ENCODE results near the gene PXMP4.

PXMP4 gene

DNA sequence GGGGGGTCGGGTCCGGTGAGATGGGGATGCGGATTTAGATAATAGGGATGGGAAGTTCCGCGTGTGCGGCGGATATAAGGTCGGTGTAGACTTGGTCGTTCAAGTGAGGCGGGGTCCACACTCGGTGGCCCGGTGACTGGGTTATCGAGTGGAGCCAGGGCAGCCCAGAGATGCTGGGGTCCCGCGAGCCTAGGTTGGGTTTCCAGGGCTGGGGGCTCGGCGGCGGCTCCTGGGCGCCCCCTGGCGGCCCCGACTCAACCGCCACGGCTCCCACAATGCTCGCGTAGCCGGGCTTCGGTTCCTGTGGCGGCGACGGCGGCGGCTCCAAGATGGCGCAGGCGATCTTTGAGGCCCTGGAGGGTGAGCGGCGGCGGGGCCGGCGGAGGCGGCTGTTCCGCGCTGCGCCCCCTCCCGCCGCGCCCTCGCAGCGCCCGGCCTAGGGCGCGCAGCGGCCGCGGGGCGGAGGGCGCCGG lies 11.6 kb upstream of the PXMP4 start, which contains the start of gene ZNF341:
TSS of gene ZNF341 (plus strand) at position 304 of the 473 bp plus-strand sequence. CDS start at position 330, 26 bp downstream.
- Histone ChIP-seq H3K27ac (ENCODE audit: low read depth, low read length) (peak within 1 kb of the TSS; percentile 91), H3K9ac (ENCODE audit: low read depth, low read length) (peak within 1 kb of the TSS; percentile 77), H3K9me3 (ENCODE audit: insufficient read depth, low read depth, low read length) (peaks cover 4% of the 10 kb centered on the region), H3K36me3 (ENCODE audit: insufficient read depth, low read length) (no peaks in the 10 kb centered on the region), H3K4me1 (ENCODE audit: insufficient read depth, low read length) (peaks cover 12% of the 10 kb centered on the region; the same call in 1 of the 2 replicates), H3K4me3 (ENCODE audit: low read length) (peak within 1 kb of the TSS; percentile 63), H3K27me3 (ENCODE audit: insufficient read depth, low read length) (no peaks in the 10 kb centered on the region)
- WGBS: 6% methylated on average over 57 of the region's 57 CpGs

DNA sequence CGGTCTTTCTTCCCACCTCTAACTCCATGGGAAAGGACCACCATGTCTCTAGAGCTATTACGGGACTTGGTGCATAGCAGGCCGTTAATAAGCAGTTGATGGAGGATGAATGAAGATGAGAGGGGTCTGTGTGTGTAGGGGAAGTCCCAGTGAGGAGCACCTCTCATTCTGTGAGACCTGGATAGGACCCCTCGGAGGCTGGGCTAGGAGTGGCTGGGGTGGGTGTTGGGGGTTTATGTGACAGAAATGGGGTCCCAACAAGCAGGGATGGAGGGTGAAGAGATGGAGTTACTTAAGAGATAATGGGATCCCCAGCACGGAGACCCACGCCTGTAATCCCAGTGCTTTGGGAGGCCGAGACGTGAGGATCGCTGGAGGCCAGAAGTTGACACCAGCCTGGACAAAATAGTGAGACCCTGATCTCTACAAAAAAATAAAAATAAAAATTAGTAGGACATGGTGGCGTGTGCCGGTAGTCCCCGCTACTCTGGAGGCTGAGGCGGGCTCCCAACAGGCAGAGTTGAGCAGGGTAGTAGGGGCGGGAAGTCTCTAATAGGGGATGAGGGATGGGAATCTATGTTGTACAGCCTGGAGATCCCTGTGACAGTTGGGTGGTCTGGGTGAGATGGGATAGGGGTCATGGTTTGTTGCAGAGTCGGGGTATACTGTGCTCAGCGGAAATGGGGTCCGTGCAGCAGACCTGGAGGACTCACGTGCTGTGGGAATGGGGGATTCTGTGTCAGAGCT lies 11.0 kb upstream of the PXMP4 start:
- H3K27ac ChIP-seq (ENCODE audit: low read depth, low read length): no peak overlapping the region
- peak overlapping the region; percentile 63 for H3K4me3 ChIP-seq (ENCODE audit: low read length)
- 83% methylated on average over 18 of the region's 18 CpGs for WGBS
- no peaks in the 10 kb centered on the region for H3K9me3 ChIP-seq (ENCODE audit: insufficient read depth, low read depth, low read length)
- H3K27me3 ChIP-seq (ENCODE audit: insufficient read depth, low read length): no peaks in the 10 kb centered on the region
- peak overlapping the region; percentile 47 for H3K9ac ChIP-seq (ENCODE audit: low read depth, low read length)
- H3K36me3 ChIP-seq (ENCODE audit: insufficient read depth, low read length): no peaks in the 10 kb centered on the region
- peaks cover 12% of the 10 kb centered on the region; the same call in 1 of the 2 replicates for H3K4me1 ChIP-seq (ENCODE audit: insufficient read depth, low read length)

- Histone ChIP-seq H3K4me3 (ENCODE audit: low read length) (no peak overlapping the region), H3K27me3 (ENCODE audit: insufficient read depth, low read length) (no peaks in the 10 kb centered on the region), H3K9me3 (ENCODE audit: insufficient read depth, low read depth, low read length) (no peaks in the 10 kb centered on the region), H3K9ac (ENCODE audit: low read depth, low read length) (no peak overlapping the region), H3K27ac (ENCODE audit: low read depth, low read length) (no peak overlapping the region), H3K36me3 (ENCODE audit: insufficient read depth, low read length) (no peaks in the 10 kb centered on the region), H3K4me1 (ENCODE audit: insufficient read depth, low read length) (peaks cover 8% of the 10 kb centered on the region; the same call in 1 of the 2 replicates)
- 90% methylated on average over 3 of the region's 4 CpGs for WGBS
Measured at GRCh38 chr20:33729101-33729500, 9.0 kb upstream of the PXMP4 start.

DNA sequence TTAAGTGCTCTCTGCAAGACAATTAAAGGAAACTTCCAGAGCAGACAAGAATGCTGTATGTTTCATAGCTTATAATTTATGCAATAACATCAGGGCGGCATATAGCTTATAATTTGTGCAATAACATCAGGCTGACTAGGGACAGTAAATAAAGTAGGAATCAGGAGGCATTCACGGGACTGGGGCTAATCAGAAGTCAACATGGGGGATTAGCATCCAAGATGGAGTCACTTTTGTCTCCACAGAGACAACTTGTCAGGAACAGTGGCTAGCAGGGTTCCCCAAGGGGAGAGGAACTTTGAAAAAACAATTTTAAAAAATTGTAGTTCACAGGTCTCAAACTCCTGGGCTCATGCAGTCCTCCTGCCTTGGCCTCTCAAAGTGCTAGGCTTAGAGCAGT lies 8.4 kb upstream of the PXMP4 start:
- Histone ChIP-seq H3K27me3 (ENCODE audit: insufficient read depth, low read length) (no peaks in the 10 kb centered on the region), H3K9ac (ENCODE audit: low read depth, low read length) (no peak overlapping the region), H3K36me3 (ENCODE audit: insufficient read depth, low read length) (no peaks in the 10 kb centered on the region), H3K27ac (ENCODE audit: low read depth, low read length) (no peak overlapping the region), H3K4me3 (ENCODE audit: low read length) (no peak overlapping the region), H3K9me3 (ENCODE audit: insufficient read depth, low read depth, low read length) (no peaks in the 10 kb centered on the region), H3K4me1 (ENCODE audit: insufficient read depth, low read length) (peaks cover 2% of the 10 kb centered on the region; the same call in 1 of the 2 replicates)
- WGBS: 88% methylated on average over 2 of the region's 2 CpGs

GRCh38 chr20:33727806-33728205 lies 7.7 kb upstream of the PXMP4 start:
- Histone ChIP-seq H3K4me1 (ENCODE audit: insufficient read depth, low read length) (0 out of 2 replicates have a peak, but pooled peaks cover 2% of the 10 kb centered on the region), H3K4me3 (ENCODE audit: low read length) (no peak overlapping the region), H3K36me3 (ENCODE audit: insufficient read depth, low read length) (no peaks in the 10 kb centered on the region), H3K27ac (ENCODE audit: low read depth, low read length) (no peak overlapping the region), H3K27me3 (ENCODE audit: insufficient read depth, low read length) (no peaks in the 10 kb centered on the region), H3K9ac (ENCODE audit: low read depth, low read length) (no peak overlapping the region), H3K9me3 (ENCODE audit: insufficient read depth, low read depth, low read length) (no peaks in the 10 kb centered on the region)
- 93% methylated on average over 3 of the region's 3 CpGs for WGBS

DNA sequence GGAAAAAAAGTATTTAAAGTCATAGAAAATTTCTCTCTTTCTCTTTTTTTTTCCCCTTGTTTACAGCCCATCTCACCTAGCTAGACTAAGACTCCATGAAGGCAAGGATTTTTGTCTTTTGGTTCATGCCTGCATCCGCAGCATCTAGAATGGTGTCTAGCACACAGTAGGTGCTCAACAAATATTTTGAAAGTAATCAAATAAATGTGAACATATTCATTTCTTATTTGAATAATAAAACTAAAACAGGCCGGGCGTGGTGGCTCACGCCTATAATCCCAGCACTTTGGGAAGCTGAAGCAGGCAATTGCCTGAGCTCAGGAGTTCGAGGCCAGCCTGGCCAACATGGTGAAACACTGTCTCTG lies 7.0 kb upstream of the PXMP4 start:
- H3K36me3 ChIP-seq (ENCODE audit: insufficient read depth, low read length): no peaks in the 10 kb centered on the region
- 0 out of 2 replicates have a peak, but pooled peaks cover 2% of the 10 kb centered on the region for H3K4me1 ChIP-seq (ENCODE audit: insufficient read depth, low read length)
- 92% methylated on average over 4 of the region's 5 CpGs for WGBS
- H3K9me3 ChIP-seq (ENCODE audit: insufficient read depth, low read depth, low read length): no peaks in the 10 kb centered on the region
- H3K9ac ChIP-seq (ENCODE audit: low read depth, low read length): no peak overlapping the region
- H3K27ac ChIP-seq (ENCODE audit: low read depth, low read length): no peak overlapping the region
- H3K4me3 ChIP-seq (ENCODE audit: low read length): no peak overlapping the region
- H3K27me3 ChIP-seq (ENCODE audit: insufficient read depth, low read length): no peaks in the 10 kb centered on the region

GRCh38 chr20:33725607-33726264 lies 5.6 kb upstream of the PXMP4 start:
- no peak overlapping the region for H3K4me3 ChIP-seq (ENCODE audit: low read length)
- no peaks in the 10 kb centered on the region for H3K36me3 ChIP-seq (ENCODE audit: insufficient read depth, low read length)
- no peak overlapping the region for H3K9ac ChIP-seq (ENCODE audit: low read depth, low read length)
- H3K27ac ChIP-seq (ENCODE audit: low read depth, low read length): no peak overlapping the region
- no peaks in the 10 kb centered on the region for H3K9me3 ChIP-seq (ENCODE audit: insufficient read depth, low read depth, low read length)
- WGBS: 87% methylated on average over 7 of the region's 7 CpGs
- no peaks in the 10 kb centered on the region for H3K27me3 ChIP-seq (ENCODE audit: insufficient read depth, low read length)
- no peaks in the 10 kb centered on the region for H3K4me1 ChIP-seq (ENCODE audit: insufficient read depth, low read length)

GRCh38 chr20:33724439-33725094 lies 4.5 kb upstream of the PXMP4 start:
- no peaks in the 10 kb centered on the region for H3K36me3 ChIP-seq (ENCODE audit: insufficient read depth, low read length)
- H3K9ac ChIP-seq (ENCODE audit: low read depth, low read length): no peak overlapping the region
- no peaks in the 10 kb centered on the region for H3K4me1 ChIP-seq (ENCODE audit: insufficient read depth, low read length)
- H3K4me3 ChIP-seq (ENCODE audit: low read length): no peak overlapping the region
- H3K27ac ChIP-seq (ENCODE audit: low read depth, low read length): no peak overlapping the region
- no peaks in the 10 kb centered on the region for H3K9me3 ChIP-seq (ENCODE audit: insufficient read depth, low read depth, low read length)
- 95% methylated on average over 14 of the region's 14 CpGs for WGBS
- H3K27me3 ChIP-seq (ENCODE audit: insufficient read depth, low read length): no peaks in the 10 kb centered on the region

GRCh38 chr20:33721391-33722140 lies 1.5 kb upstream of the PXMP4 start:
- Histone ChIP-seq H3K4me1 (ENCODE audit: insufficient read depth, low read length) (no peaks in the 10 kb centered on the region), H3K27ac (ENCODE audit: low read depth, low read length) (no peak overlapping the region), H3K27me3 (ENCODE audit: insufficient read depth, low read length) (no peaks in the 10 kb centered on the region), H3K4me3 (ENCODE audit: low read length) (no peak overlapping the region), H3K9me3 (ENCODE audit: insufficient read depth, low read depth, low read length) (no peaks in the 10 kb centered on the region), H3K36me3 (ENCODE audit: insufficient read depth, low read length) (no peaks in the 10 kb centered on the region), H3K9ac (ENCODE audit: low read depth, low read length) (no peak overlapping the region)
- WGBS: 95% methylated on average over 10 of the region's 11 CpGs

- no peaks in the 10 kb centered on the region for H3K27me3 ChIP-seq (ENCODE audit: insufficient read depth, low read length)
- H3K4me1 ChIP-seq (ENCODE audit: insufficient read depth, low read length): no peaks in the 10 kb centered on the region
- peak overlapping the region; percentile 55 for H3K4me3 ChIP-seq (ENCODE audit: low read length)
- H3K27ac ChIP-seq (ENCODE audit: low read depth, low read length): no peak overlapping the region
- no peaks in the 10 kb centered on the region for H3K36me3 ChIP-seq (ENCODE audit: insufficient read depth, low read length)
- 83% methylated on average over 13 of the region's 13 CpGs for WGBS
- no peak overlapping the region for H3K9ac ChIP-seq (ENCODE audit: low read depth, low read length)
- no peaks in the 10 kb centered on the region for H3K9me3 ChIP-seq (ENCODE audit: insufficient read depth, low read depth, low read length)
Measured at GRCh38 chr20:33719277-33719988, 677 bp downstream of the PXMP4 start.
